H9 (cell line): ENCODE measurements around the gene NDC1. TPM values are rescaled to one million over a fixed set of nuclear protein-coding genes. Genes with fewer than 3 reads are reported as not detected.

Source experiments
- DNase-seq: peaks from one replicate; pipeline ENCODE4 v3.0.0-alpha.2; 2017
- H2AFZ ChIP-seq: one replicate; pipeline ENCODE4 v1.6.1; 2013; ENCODE audit warnings: mild to moderate bottlenecking, low read length, control low read depth, moderate library complexity
- H2AK5ac ChIP-seq: 2 replicates; pipeline ENCODE4 v1.6.1; 2013; ENCODE audit warnings: low read length, control low read depth, mixed read lengths; ENCODE audit not compliant: insufficient read length
- H2BK120ac ChIP-seq: one replicate; pipeline ENCODE4 v1.6.1; 2013; ENCODE audit warnings: low read depth, mild to moderate bottlenecking, low read length, control low read depth, inconsistent platforms; ENCODE audit not compliant: poor library complexity, severe bottlenecking
- H2BK12ac ChIP-seq: 2 replicates; pipeline ENCODE4 v1.6.1; 2013; ENCODE audit warnings: low read length, control low read depth, mixed read lengths, low read depth; ENCODE audit not compliant: insufficient read length
- H2BK15ac ChIP-seq: 2 replicates; pipeline ENCODE4 v1.6.1; 2013; ENCODE audit warnings: low read depth, low read length, control low read depth
- H2BK20ac ChIP-seq: one replicate; pipeline ENCODE4 v1.6.1; 2013; ENCODE audit warnings: low read depth, mild to moderate bottlenecking, low read length, control low read depth, inconsistent platforms; ENCODE audit not compliant: poor library complexity, severe bottlenecking
- H2BK5ac ChIP-seq: 2 replicates; pipeline ENCODE4 v1.6.1; 2013; ENCODE audit warnings: low read length, control low read depth, mixed read lengths; ENCODE audit not compliant: insufficient read length
- H3K14ac ChIP-seq: 2 replicates; pipeline ENCODE4 v1.6.1; 2013; ENCODE audit warnings: low read length, control low read depth; ENCODE audit not compliant: insufficient read depth
- H3K18ac ChIP-seq: 2 replicates; pipeline ENCODE4 v1.6.1; 2013; ENCODE audit warnings: low read depth, mild to moderate bottlenecking, mixed read lengths, low read length, control low read depth; ENCODE audit not compliant: insufficient read length
- H3K23ac ChIP-seq: 2 replicates; pipeline ENCODE4 v1.6.1; 2013; ENCODE audit warnings: low read length, control low read depth, mixed read lengths, low read depth; ENCODE audit not compliant: insufficient read length
- H3K23me2 ChIP-seq: 2 replicates; pipeline ENCODE4 v1.6.1; 2013; ENCODE audit warnings: low read depth, mild to moderate bottlenecking, mixed read lengths, low read length, control low read depth; ENCODE audit not compliant: insufficient read length, poor library complexity, severe bottlenecking
- H3K27ac ChIP-seq: 2 replicates; pipeline ENCODE4 v1.5.1; 2013; ENCODE audit warnings: low read length, control low read depth, mixed read lengths, low read depth; ENCODE audit not compliant: insufficient read length
- H3K27me3 ChIP-seq: 2 replicates; pipeline ENCODE4 v1.6.1; 2013; ENCODE audit warnings: low read length, control low read depth, inconsistent platforms; ENCODE audit not compliant: insufficient read depth
- H3K4ac ChIP-seq: 2 replicates; pipeline ENCODE4 v1.6.1; 2013; ENCODE audit warnings: low read depth, mild to moderate bottlenecking, control low read depth, inconsistent platforms, low read length, moderate library complexity
- H3K4me1 ChIP-seq: 2 replicates; pipeline ENCODE4 v1.6.1; 2013; ENCODE audit warnings: low read length, control low read depth, inconsistent platforms; ENCODE audit not compliant: insufficient read depth
- H3K4me2 ChIP-seq: 2 replicates; pipeline ENCODE4 v1.6.1; 2013; ENCODE audit warnings: low read length, control low read depth, mixed read lengths; ENCODE audit not compliant: insufficient read length, insufficient read depth
- H3K56ac ChIP-seq: 2 replicates; pipeline ENCODE4 v1.6.1; 2013; ENCODE audit warnings: low read depth, mild to moderate bottlenecking, mixed read lengths, low read length, control low read depth; ENCODE audit not compliant: insufficient read length
- H3K79me1 ChIP-seq: 2 replicates; pipeline ENCODE4 v1.6.1; 2013; ENCODE audit warnings: low read depth, mild to moderate bottlenecking, moderate library complexity, low read length, control low read depth, inconsistent platforms; ENCODE audit not compliant: insufficient read depth, poor library complexity, severe bottlenecking
- H3K79me2 ChIP-seq: 2 replicates; pipeline ENCODE4 v1.6.1; 2013; ENCODE audit warnings: low read length, control low read depth, inconsistent platforms; ENCODE audit not compliant: insufficient read depth
- H3K9ac ChIP-seq: 2 replicates; pipeline ENCODE4 v1.6.1; 2013; ENCODE audit warnings: low read length, control low read depth, mixed read lengths; ENCODE audit not compliant: insufficient read length; ENCODE audit errors: extremely low read depth
- H3K9me3 ChIP-seq: one replicate; pipeline ENCODE4 v1.6.1; 2013; ENCODE audit warnings: low read depth, low read length, inconsistent platforms; ENCODE audit not compliant: control insufficient read depth
- H3T11ph ChIP-seq: one replicate; pipeline ENCODE4 v1.6.1; 2013; ENCODE audit warnings: mild to moderate bottlenecking, low read length, control low read depth, inconsistent platforms
- H4K20me1 ChIP-seq: one replicate; pipeline ENCODE4 v1.6.1; 2013; ENCODE audit not compliant: control insufficient read depth, insufficient read length, insufficient read depth
- H4K5ac ChIP-seq: 2 replicates; pipeline ENCODE4 v1.6.1; 2013; ENCODE audit warnings: low read depth, mild to moderate bottlenecking, mixed read lengths, low read length, control low read depth; ENCODE audit not compliant: insufficient read length
- H4K8ac ChIP-seq: replicated peaks from 2 replicates; pipeline ENCODE4 v1.6.1; 2013; ENCODE audit warnings: low read length, control low read depth, mixed read lengths, low read depth; ENCODE audit not compliant: insufficient read length
- H4K91ac ChIP-seq: 2 replicates; pipeline ENCODE4 v1.6.1; 2013; ENCODE audit warnings: low read depth, mild to moderate bottlenecking, moderate library complexity, mixed read lengths, low read length, control low read depth; ENCODE audit not compliant: insufficient read length
- H3K27ac Mint-ChIP-seq, 3 experiments: 2 replicates in 2 of 3; 3 replicates in 1 of 3; pipeline ENCODE4 v1.8.0; 2020 to 2021; ENCODE audit warnings: mixed read lengths in 3 of 3, mild to moderate bottlenecking in 1 of 3, moderate library complexity in 1 of 3
- H3K27me3 Mint-ChIP-seq: 2 replicates; pipeline ENCODE4 v1.8.0; 2021; ENCODE audit warnings: low read depth, mild to moderate bottlenecking, moderate library complexity, mixed read lengths
- H3K36me3 Mint-ChIP-seq, 3 experiments: 2 replicates in 2 of 3; 3 replicates in 1 of 3; pipeline ENCODE4 v1.8.0; 2020 to 2021; ENCODE audit warnings: low read depth in 3 of 3, mixed read lengths in 3 of 3; ENCODE audit not compliant: insufficient read depth in 1 of 3
- H3K4me1 Mint-ChIP-seq, 2 experiments: 2 replicates each; pipeline ENCODE4 v1.8.0; 2020; ENCODE audit warnings: mixed read lengths in 2 of 2
- H3K4me3 Mint-ChIP-seq, 2 experiments: 2 replicates in 1 of 2; 3 replicates in 1 of 2; pipeline ENCODE4 v1.8.0; 2020 to 2021; ENCODE audit warnings: mild to moderate bottlenecking in 2 of 2, mixed read lengths in 2 of 2, moderate library complexity in 1 of 2
- H3K9me3 Mint-ChIP-seq, 2 experiments: 2 replicates in 1 of 2; 3 replicates in 1 of 2; pipeline ENCODE4 v1.8.0; 2020; ENCODE audit warnings: mild to moderate bottlenecking in 2 of 2, mixed read lengths in 2 of 2, moderate library complexity in 1 of 2
- WGBS: extraction: QIAGEN DNeasy Blood & Tissue Kit; methylation state at CpG from one replicate; pipeline ENCODE4 v1.1.7; 2013; ENCODE audit warnings: missing lambda C conversion rate, low lambda C conversion rate, mixed read lengths; ENCODE audit not compliant: insufficient read length; ENCODE audit errors: extremely low coverage; 5-methylcytosine and 5-hydroxymethylcytosine counted together
- total RNA-seq: library from RNA; stranded (reverse); gene quantifications from 2 replicates; pipeline ENCODE4 v1.2.1, GENCODE V29; 2021
- TF ChIP-seq, protein P1 (sequence below): fragments of 200-600 bp; sonication (generic); conservative IDR thresholded peaks from 3 replicates; pipeline ENCODE4 v1.8.0; 2021; ENCODE audit warnings: antibody characterized with exemption, mild to moderate bottlenecking

NDC1 gene
- total RNA-seq, 1 experiment from 2014 or later = 49.3 TPM

DNA sequence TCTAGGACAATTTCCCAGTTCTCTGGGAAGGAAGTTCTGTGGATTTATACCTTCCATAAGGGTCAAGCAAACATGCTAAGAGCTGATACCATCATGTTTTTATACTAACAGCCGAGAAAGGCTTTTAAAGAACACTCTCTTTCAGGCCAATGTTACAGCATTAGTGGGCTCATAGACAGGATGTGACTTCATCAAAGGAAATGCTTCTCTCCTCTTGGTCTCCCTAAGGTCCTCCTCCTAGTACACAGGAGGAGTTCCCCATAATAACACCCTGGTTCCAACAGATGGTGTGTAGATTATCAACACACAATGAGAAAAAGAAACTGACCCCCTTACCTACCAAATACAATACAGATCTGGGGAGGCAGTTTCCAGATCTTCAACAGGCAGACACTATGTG is 72.4 kb downstream of the NDC1 start:
- no peaks in the 10 kb centered on the region for H3K9me3 ChIP-seq
- no peak overlapping the region for H2AK5ac ChIP-seq
- no peaks in the 10 kb centered on the region for H3K23me2 ChIP-seq
- H3K27ac ChIP-seq = no peak overlapping the region
- H3K23ac ChIP-seq = no peak overlapping the region
- H2BK12ac ChIP-seq = no peak overlapping the region
- H3K27me3 ChIP-seq = no peaks in the 10 kb centered on the region
- H3K4ac ChIP-seq = no peak overlapping the region
- no peaks in the 10 kb centered on the region for H4K20me1 ChIP-seq
- no peaks in the 10 kb centered on the region for H3K79me2 ChIP-seq
- H3K4me1 Mint-ChIP-seq = peaks cover 0 to 8% of the 10 kb centered on the region in 2 experiments; a peak in 1 of 4 replicates
- DNase-seq = no peak
- H2BK20ac ChIP-seq = no peak overlapping the region
- no peaks in the 10 kb centered on the region for H3K4me1 ChIP-seq
- no peak overlapping the region for H3K9ac ChIP-seq
- no peak overlapping the region for H3K56ac ChIP-seq
- no peak overlapping the region for H3T11ph ChIP-seq
- no peak overlapping the region for H4K5ac ChIP-seq
- no peak overlapping the region for H3K4me3 Mint-ChIP-seq
- no peak overlapping the region for H3K14ac ChIP-seq
- no CpG with 5 or more reads among the region's 1 CpG for WGBS
- no peak overlapping the region for H2BK15ac ChIP-seq
- H3K18ac ChIP-seq = no peak overlapping the region
- H4K8ac ChIP-seq = no peak overlapping the region
- H2BK120ac ChIP-seq = no peak overlapping the region
- H3K27me3 Mint-ChIP-seq = no peaks in the 10 kb centered on the region
- TF ChIP-seq, protein P1, sequence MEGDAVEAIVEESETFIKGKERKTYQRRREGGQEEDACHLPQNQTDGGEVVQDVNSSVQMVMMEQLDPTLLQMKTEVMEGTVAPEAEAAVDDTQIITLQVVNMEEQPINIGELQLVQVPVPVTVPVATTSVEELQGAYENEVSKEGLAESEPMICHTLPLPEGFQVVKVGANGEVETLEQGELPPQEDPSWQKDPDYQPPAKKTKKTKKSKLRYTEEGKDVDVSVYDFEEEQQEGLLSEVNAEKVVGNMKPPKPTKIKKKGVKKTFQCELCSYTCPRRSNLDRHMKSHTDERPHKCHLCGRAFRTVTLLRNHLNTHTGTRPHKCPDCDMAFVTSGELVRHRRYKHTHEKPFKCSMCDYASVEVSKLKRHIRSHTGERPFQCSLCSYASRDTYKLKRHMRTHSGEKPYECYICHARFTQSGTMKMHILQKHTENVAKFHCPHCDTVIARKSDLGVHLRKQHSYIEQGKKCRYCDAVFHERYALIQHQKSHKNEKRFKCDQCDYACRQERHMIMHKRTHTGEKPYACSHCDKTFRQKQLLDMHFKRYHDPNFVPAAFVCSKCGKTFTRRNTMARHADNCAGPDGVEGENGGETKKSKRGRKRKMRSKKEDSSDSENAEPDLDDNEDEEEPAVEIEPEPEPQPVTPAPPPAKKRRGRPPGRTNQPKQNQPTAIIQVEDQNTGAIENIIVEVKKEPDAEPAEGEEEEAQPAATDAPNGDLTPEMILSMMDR = no peak
- H4K91ac ChIP-seq = no peak overlapping the region
- H2AFZ ChIP-seq = no peak overlapping the region
- no peaks in the 10 kb centered on the region for H3K9me3 Mint-ChIP-seq
- no peak overlapping the region for H3K27ac Mint-ChIP-seq
- H3K79me1 ChIP-seq = no peaks in the 10 kb centered on the region
- H3K36me3 Mint-ChIP-seq = peaks cover 4 to 37% (median 12%) of the 10 kb centered on the region in 3 experiments; a peak in 6 of 7 replicates
- H3K4me2 ChIP-seq = no peak overlapping the region
- no peak overlapping the region for H2BK5ac ChIP-seq
